K562 (cell line): ENCODE data around the gene CSTPP1. TPM values are rescaled to one million over a fixed set of nuclear protein-coding genes. Genes with fewer than 3 reads are reported as not detected.

Source experiments
- ARID3B ChIP-seq: fragments of 250-450 bp; sonication (Bioruptor Pico); IDR thresholded peaks from 2 replicates; pipeline ENCODE4 v1.4.0; 2020; ENCODE audit warnings: borderline replicate concordance
- BRD4 ChIP-seq: fragments of 200-600 bp; sonication (generic); IDR thresholded peaks from 2 replicates; pipeline ENCODE4 v1.6.1; 2017; ENCODE audit warnings: inconsistent platforms
- CHD4 ChIP-seq: fragments of 200-600 bp; sonication (generic); IDR thresholded peaks from 3 replicates; pipeline ENCODE4 v1.6.1; 2012; ENCODE audit warnings: low read depth, mild to moderate bottlenecking, mixed read lengths, low read length, inconsistent platforms; ENCODE audit not compliant: insufficient read depth, insufficient replicate concordance, poor library complexity, severe bottlenecking
- KLF1 ChIP-seq: fragments of 450-650 bp; IDR thresholded peaks from 2 replicates; pipeline ENCODE4 v1.6.1; 2016; ENCODE audit warnings: missing genetic modification characterization, missing compliant biosample characterization
- NR3C1 ChIP-seq: sonication (generic); formaldehyde crosslinking; IDR thresholded peaks from 2 replicates; pipeline ENCODE4 v1.8.1; 2022; ENCODE audit warnings: missing genetic modification reagents
- PHF8 ChIP-seq: fragments of 200-600 bp; sonication (generic); IDR thresholded peaks from 2 replicates; pipeline ENCODE4 v1.6.1; 2012; ENCODE audit warnings: mixed run types, mild to moderate bottlenecking, inconsistent platforms, low read length, moderate library complexity, borderline replicate concordance
- PML ChIP-seq: IDR thresholded peaks from 2 replicates; pipeline ENCODE4 v1.6.1; 2012; ENCODE audit warnings: low read length, inconsistent platforms
- POLR2AphosphoS5 ChIP-seq: IDR thresholded peaks from 2 replicates; pipeline ENCODE4 v1.6.1; 2011; ENCODE audit warnings: mild to moderate bottlenecking, low read depth, low read length, moderate library complexity; ENCODE audit not compliant: control insufficient read depth, insufficient read depth
- RBFOX2 ChIP-seq: fragments of 200-400 bp; formaldehyde crosslinking; IDR thresholded peaks from 2 replicates; pipeline ENCODE4 v1.6.1; 2017; ENCODE audit warnings: low read depth, mild to moderate bottlenecking, low read length, moderate library complexity
- SAP30 ChIP-seq: fragments of 200-600 bp; sonication (generic); IDR thresholded peaks from 2 replicates; pipeline ENCODE4 v1.6.1; 2012; ENCODE audit warnings: borderline replicate concordance, low read depth, mild to moderate bottlenecking, moderate library complexity, low read length, control low read depth, inconsistent platforms; ENCODE audit not compliant: insufficient read depth, poor library complexity, severe bottlenecking
- TBP ChIP-seq: optimal IDR thresholded peaks from 2 replicates; pipeline ENCODE3; 2011; ENCODE audit warnings: low read depth, low read length, improper control_type of control experiment
- TEAD4 ChIP-seq, 2 experiments: sonication (generic) in 1 of 2; formaldehyde crosslinking in 1 of 2; IDR thresholded peaks; 2 replicates each; pipeline versions ENCODE4 v1.6.1 to v1.8.0; 2012 to 2022; ENCODE audit warnings: borderline replicate concordance in 1 of 2, inconsistent platforms in 1 of 2, low read length in 1 of 2, mild to moderate bottlenecking in 1 of 2, missing genetic modification reagents in 1 of 2
- THRB ChIP-seq: fragments of 450-650 bp; formaldehyde crosslinking; conservative IDR thresholded peaks from 2 replicates; pipeline ENCODE4 v1.4.0; 2022; ENCODE audit warnings: mild to moderate bottlenecking, missing genetic modification characterization
- ZNF431 ChIP-seq: sonication (generic); formaldehyde crosslinking; IDR thresholded peaks from 2 replicates; pipeline ENCODE4 v1.8.0; 2022; ENCODE audit warnings: mild to moderate bottlenecking, missing genetic modification reagents
- polyA plus RNA-seq, 8 experiments: library from polyadenylated mRNA; depleted of rRNA in 4 of 8; stranded (reverse) in 5 of 8; unstranded in 3 of 8; fragments of >200 nt; fragmentation: Nextera tagmentation in 2 of 8; fragmentation: Illumina TruSeq in 1 of 8; extraction: Ambion mirVana in 2 of 8; extraction: Trizol in 1 of 8; gene quantifications; 2 replicates each; pipeline versions ENCODE4 v1.2.1 to v1.2.3, GENCODE V29; 2011 to 2014; ENCODE audit warnings: inconsistent platforms in 1 of 8, missing spikeins in 1 of 8
- total RNA-seq, 7 experiments: library from RNA; depleted of rRNA in 6 of 7; stranded (reverse); fragments of >200 nt in 6 of 7; fragmentation: Illumina TruSeq in 2 of 7; extraction: Trizol in 2 of 7; gene quantifications; 2 replicates each; pipeline versions ENCODE4 v1.2.1 to v1.2.3, GENCODE V29; 2011 to 2021; ENCODE audit warnings: low replicate concordance in 1 of 7
- TF ChIP-seq, protein P1 (sequence below), 3 experiments: fragments of 200-800 bp in 1 of 3; fragments of 250-450 bp in 1 of 3; fragments of 450-650 bp in 1 of 3; sonication (Bioruptor Pico) in 1 of 3; sonication (Bioruptor generic) in 1 of 3; formaldehyde crosslinking in 1 of 3; IDR thresholded peaks; 2 replicates each; pipeline versions ENCODE4 v1.6.1 to v1.8.0; 2016 to 2022; ENCODE audit warnings: mild to moderate bottlenecking in 2 of 3, missing genetic modification characterization in 2 of 3, missing compliant biosample characterization in 1 of 3, moderate library complexity in 1 of 3
- TF ChIP-seq, protein P2 (sequence below), 2 experiments: fragments of 250-450 bp in 1 of 2; fragments of 450-650 bp in 1 of 2; sonication (Bioruptor Pico) in 1 of 2; IDR thresholded peaks; 2 replicates each; pipeline versions ENCODE4 v1.6.1 to v1.8.0; 2016 to 2021; ENCODE audit warnings: mild to moderate bottlenecking in 2 of 2, moderate library complexity in 2 of 2, missing compliant biosample characterization in 1 of 2, missing genetic modification characterization in 1 of 2

Gene CSTPP1
- total and polyA plus RNA-seq, 9 of the 15 experiments (the other 6 are each of a cell fraction or from before 2014, with no cell fraction given): 6.5 to 17.8 (median 9.2) TPM

DNA sequence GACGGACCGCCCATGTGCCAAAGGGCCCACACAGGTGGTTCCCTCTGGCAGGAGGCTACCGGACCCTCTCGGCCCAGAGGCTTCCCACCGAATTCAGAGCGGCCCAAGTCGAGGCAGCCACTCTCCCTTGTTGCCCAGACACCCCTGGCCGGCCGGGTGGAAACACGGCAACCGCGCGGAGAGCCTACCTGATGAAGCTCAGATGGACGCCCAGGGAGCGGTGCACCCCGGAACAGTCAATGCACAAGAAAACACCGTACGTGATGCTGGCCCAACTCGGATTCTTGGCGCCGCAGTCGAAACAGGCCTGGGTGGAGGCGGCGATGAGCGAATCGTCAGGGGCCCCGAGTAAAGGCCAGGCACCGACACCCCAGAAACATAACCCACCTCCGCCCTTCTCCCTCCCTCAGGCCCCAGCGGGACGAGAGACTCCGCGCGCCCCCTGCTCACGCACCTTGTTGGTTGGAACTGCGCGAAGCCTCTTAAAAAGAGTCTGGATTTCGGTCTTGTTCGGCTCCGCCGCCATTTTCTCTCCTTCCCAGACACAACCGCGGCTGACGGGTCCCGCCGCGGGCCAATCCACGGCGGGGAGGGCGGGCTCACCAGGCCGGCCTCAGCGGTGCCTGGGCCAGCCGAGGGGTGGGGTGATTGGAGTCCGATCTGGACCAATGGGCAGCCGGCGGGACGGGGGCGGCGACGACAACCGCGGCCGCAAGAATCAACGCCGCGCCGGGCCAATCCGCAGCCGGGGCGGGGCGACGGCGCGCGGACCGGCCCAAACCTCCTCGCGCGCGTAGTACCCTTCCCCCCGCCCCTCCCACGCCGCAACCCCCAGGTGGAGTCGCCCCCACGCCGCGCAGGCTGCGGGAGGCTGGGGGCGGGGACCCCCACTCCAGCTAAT lies 240.0 kb downstream of the CSTPP1 start, which contains the start of gene ARFGAP2 (continued):
- TF ChIP-seq RBFOX2 (peak; percentile 90), PHF8 (peak; percentile 80), TBP (peak; percentile 81), PML (peak; percentile 69), NR3C1 (peak; percentile 73; the same call in 1 of the 2 replicates), KLF1 (tag) (no peak), TEAD4 (IDR thresholded peaks at IDR 0.05; ENCODE audit: low read length) (no peak), TEAD4 (CRISPR knock-in tag; IDR thresholded peaks at IDR 0.05; ENCODE audit: borderline replicate concordance) (peak; percentile 75; the same call in 1 of the 2 replicates), THRB (CRISPR knock-in tag) (no peak), POLR2AphosphoS5 (peak; percentile 45), ARID3B (CRISPR knock-in tag) (no peak), SAP30 (peak; percentile 73), BRD4 (peak; percentile 62), ZNF431 (peak; percentile 86), CHD4 (no peak)
- TF ChIP-seq, protein P1, sequence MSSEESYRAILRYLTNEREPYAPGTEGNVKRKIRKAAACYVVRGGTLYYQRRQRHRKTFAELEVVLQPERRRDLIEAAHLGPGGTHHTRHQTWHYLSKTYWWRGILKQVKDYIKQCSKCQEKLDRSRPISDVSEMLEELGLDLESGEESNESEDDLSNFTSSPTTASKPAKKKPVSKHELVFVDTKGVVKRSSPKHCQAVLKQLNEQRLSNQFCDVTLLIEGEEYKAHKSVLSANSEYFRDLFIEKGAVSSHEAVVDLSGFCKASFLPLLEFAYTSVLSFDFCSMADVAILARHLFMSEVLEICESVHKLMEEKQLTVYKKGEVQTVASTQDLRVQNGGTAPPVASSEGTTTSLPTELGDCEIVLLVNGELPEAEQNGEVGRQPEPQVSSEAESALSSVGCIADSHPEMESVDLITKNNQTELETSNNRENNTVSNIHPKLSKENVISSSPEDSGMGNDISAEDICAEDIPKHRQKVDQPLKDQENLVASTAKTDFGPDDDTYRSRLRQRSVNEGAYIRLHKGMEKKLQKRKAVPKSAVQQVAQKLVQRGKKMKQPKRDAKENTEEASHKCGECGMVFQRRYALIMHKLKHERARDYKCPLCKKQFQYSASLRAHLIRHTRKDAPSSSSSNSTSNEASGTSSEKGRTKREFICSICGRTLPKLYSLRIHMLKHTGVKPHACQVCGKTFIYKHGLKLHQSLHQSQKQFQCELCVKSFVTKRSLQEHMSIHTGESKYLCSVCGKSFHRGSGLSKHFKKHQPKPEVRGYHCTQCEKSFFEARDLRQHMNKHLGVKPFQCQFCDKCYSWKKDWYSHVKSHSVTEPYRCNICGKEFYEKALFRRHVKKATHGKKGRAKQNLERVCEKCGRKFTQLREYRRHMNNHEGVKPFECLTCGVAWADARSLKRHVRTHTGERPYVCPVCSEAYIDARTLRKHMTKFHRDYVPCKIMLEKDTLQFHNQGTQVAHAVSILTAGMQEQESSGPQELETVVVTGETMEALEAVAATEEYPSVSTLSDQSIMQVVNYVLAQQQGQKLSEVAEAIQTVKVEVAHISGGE (CRISPR knock-in tag; IDR thresholded peaks at IDR 0.05): peak in 1 of 3 experiments; percentile 36; a peak in 2 of 6 replicates
- TF ChIP-seq, protein P2, sequence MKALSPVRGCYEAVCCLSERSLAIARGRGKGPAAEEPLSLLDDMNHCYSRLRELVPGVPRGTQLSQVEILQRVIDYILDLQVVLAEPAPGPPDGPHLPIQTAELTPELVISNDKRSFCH (CRISPR knock-in tag; IDR thresholded peaks at IDR 0.05): no peak
- TF ChIP-seq, protein P2 (tag; IDR thresholded peaks at IDR 0.05): 0 out of 2 replicates have a peak, but pooled peaks have one; percentile 37
